Pulmonary artery endothelial cell (primary cell): ENCODE data around the gene THBS2. TPM values are rescaled to one million over a fixed set of nuclear protein-coding genes. Genes with fewer than 3 reads are reported as not detected.

ENCODE experiments used
- DNase-seq: peaks from one replicate; pipeline ENCODE4 v3.0.0-alpha.2; 2011; ENCODE audit warnings: low read depth, low spot score
- total RNA-seq: library from RNA; depleted of rRNA; stranded (reverse); fragments of >200 nt; gene quantifications from 2 replicates; pipeline ENCODE4 v1.2.3, GENCODE V29; 2014

Gene THBS2
- total RNA-seq, 1 donor from 2014 or later, result 7.9 TPM

DNA sequence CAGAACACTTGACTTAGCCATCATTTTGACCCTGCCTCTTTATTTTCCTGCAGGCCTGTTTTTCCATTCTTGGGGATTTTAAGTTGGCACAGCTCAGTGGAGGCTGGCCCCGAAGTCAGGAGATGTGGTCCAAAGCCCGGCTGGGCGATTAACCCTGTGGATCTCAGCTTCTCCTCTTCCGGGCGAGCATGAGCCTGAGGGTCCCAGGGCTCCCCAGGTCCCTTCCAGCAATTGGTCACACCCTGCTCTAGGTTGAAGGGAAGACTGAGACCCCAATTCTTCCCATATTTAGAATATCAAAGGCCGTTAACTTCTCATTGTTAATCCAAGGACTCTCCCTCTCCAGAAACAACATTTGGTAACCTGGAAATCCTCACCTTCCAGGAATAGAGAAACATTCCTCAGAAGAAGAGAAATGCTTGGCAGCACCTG is 2.3 kb downstream of the THBS2 start:
- DNase-seq, result no peak

DNA sequence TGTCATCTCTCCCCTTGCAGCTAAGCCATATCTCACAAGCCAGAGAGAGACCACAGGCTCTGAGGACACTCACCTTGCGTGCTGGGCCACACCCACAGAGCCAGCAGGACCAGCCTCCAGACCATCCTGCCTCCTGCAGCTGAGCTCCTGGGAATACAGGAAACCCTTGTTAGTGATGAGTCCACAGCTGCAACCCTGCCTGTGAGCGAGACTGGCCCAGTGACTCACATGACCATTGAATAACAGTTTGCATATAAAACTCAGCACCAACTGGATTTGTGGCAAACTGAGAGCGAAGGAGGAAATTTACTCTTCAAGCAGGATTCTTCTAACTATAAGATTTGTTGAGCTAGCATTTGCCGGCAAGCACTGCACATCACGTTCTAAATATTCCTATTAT is 3.0 kb downstream of the THBS2 start:
- no peak for DNase-seq

DNA sequence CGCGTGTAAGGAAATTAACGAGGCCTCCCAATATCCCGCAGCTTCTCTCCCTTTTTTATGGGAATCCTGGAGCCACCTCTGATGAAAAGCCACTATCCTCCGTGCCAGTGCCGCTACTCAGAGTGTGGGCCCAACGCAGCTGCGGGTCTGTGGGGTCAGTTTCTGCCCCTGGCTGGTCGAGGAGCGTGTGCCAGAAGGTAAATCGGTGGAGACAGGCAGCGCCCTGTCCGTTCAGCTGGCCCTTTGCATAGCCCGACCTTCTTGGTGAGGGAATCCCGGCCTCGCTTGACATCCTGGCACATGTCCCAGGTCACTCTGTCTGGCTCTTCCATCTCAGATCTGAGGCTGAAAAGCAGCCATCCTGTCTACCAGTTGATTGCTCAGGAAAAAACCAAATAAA is 4.6 kb downstream of the THBS2 start:
- DNase-seq, result no peak

DNA sequence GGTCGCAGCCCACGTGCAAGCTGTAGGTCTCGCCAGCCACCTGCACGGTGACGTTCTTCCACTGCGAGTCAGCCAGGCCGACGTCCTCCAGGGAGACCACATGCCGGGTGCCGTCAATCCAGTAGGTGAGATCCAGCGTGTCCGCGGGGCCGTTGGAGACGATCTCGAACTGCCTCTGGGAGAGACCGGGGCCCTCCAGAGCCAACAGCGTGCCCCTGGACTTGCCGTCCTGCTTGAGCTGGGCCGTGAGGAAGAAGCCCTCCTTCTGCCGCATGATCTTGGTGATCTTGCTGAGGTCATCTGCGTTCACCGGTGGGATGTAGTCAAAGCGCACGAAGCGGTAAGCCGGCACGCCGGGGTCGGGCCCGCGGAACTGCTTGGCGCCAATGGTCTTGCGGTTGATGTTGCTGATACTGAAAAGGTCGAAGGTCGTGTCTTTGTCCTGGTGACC is 5.1 kb downstream of the THBS2 start:
- DNase-seq, result no peak

DNA sequence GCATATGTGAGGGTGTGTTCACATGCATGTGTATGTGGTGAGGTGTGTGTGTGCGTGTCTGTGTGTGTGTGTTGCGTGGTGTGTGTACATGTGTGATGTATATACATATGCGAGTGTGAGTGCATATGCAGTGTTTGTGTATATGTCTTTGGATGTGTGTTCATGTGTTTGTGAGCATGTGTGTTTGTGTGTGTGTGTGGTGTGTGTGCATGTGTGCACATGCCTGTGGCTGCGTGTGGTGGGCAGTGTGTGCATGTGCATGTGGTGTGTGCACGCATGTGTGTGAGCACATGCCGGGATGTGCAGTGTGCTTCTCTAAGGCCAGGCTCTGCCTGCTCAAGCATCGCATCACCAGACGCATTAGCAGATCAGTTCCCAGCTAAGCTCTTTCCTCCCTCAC is 5.7 kb downstream of the THBS2 start:
- no peak for DNase-seq

DNA sequence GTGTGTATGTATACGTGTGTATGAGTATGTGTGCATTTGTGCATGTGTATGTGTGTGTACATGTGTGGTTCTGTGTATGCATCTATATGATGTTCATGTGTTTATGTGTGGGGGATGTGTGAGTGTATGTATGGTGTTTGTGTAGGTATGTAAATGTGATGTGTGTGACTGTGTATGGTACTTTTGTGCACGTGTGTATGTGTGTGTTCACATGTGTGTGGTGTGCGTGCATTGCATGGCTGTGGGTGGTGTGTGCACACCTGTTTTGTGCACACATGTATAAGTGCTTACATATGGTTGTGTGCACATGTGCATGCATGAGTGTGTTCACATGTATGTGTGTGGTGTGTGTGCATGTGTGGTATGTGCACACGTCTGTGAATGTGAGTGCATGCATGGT is 6.2 kb downstream of the THBS2 start:
- DNase-seq, result no peak

DNA sequence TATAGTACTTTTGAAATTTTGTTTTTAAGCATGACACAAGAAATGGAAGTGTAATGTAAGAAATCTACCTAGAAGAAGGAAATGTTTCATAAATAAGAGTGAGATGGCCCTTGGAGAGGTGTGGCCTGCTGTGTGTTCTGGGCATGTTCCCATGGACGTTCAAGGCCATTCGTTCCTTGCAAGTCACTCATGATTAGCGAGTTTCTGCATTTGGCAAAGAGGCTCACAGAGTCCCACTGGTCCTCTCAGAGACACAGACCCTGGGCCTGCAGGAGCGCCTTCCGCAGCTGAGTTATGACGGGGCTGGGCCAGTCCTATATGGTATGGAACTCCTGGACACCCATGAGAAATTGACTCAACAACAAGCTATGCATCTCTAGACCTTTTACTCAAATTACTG is 7.2 kb downstream of the THBS2 start:
- DNase-seq, result no peak

DNA sequence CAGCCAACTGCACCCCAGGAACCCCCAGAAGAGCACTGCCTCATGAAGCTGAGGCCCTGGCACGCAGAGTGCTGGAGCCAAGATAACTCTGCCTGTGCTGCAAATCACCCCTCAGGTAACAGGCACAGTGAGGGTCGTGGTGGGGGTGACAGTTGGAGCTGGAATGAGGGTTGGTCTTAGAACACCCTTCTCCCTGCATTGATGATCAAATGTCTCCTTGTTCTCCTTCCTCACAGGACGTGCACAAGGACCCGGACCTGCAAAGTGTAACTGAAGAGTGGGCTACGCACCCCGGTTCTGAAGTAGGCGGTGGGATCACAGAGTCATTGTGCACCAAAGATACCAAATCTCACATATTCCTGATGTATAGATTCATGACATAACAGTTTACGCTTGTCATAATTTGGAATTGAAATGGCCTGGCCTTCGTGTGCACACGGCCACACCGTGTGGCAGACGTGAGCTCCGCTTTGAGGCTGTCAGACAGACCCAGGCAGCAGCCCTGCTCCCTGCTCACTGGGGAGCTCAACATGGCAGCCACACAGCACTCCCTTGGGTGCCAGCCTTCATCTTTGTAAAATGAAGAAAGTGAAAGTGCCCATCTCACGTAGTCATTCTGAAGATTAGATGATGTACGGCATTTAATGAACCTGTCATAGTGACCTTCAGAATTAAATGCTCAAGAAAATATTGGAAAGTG is 8.8 kb downstream of the THBS2 start:
- DNase-seq, result no peak

DNA sequence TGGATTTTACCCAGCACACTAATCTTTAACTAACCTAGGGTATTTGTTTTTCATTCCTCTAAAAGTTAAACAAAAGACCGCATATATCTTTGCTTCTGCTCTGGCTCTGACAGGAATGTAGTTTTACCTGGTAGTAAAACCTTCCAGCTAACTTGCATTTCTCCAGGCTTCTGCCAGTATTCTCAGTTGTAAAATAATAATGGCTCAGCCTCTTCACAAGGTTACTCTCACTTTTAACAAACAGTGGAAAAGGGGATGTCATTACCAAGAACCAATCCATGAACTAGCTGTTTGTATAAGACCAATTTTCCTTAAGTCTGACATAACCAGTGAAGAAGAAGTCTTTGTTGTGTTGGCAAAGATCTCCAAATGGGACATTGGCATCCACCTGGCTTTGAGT is 10.0 kb downstream of the THBS2 start:
- no peak for DNase-seq

DNA sequence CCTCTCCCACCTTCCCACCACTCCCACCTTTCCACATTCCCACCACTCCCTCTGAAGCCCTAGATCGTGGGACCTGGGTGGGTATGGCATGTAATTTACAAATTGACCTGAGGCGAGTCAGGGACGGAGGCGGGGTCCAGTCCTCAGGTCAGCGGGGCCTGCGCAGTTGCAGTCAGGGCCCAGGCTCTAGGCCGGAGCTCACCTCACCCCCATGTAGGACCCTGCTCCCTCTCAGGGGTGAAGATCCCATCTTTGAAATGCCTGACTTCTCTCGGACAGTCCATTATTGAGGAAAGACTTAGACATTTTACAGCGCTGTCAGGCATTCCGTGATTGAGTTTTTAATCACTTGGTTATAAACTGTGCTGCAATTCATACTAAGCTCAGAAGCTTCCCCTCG is 10.5 kb downstream of the THBS2 start:
- DNase-seq, result no peak

DNA sequence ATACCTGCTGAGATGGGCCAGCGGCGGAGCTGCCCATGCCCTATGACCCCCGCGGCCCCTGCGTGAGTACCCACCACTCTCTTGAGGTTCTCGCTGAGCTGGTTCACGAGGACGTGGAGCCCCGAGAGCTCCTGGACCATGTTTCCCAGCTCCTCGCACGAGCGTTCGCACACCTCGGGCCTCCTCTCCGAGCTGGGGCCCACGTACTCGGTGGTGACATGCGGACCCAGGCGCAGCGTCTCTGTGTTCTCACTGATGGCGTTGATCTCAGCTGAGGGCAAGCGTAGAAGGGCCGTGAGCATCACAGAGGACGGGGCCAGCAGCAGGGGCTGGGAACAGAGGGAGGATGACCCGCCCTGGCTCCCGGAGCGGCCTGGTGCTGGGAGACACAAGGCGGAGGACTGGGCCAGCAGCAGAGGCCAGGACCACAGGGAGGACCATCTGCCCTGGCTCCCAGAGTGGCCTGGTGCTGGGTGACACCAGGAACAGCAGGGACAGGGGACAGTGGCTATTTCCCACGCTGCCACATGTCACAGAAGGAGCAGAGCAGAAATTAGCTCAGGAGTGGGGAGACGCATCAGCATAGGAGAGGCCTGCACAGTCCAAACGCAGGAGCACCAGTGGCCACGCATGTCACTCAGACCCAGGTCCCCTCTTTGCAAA is 11.8 kb downstream of the THBS2 start:
- DNase-seq, result no peak

DNA sequence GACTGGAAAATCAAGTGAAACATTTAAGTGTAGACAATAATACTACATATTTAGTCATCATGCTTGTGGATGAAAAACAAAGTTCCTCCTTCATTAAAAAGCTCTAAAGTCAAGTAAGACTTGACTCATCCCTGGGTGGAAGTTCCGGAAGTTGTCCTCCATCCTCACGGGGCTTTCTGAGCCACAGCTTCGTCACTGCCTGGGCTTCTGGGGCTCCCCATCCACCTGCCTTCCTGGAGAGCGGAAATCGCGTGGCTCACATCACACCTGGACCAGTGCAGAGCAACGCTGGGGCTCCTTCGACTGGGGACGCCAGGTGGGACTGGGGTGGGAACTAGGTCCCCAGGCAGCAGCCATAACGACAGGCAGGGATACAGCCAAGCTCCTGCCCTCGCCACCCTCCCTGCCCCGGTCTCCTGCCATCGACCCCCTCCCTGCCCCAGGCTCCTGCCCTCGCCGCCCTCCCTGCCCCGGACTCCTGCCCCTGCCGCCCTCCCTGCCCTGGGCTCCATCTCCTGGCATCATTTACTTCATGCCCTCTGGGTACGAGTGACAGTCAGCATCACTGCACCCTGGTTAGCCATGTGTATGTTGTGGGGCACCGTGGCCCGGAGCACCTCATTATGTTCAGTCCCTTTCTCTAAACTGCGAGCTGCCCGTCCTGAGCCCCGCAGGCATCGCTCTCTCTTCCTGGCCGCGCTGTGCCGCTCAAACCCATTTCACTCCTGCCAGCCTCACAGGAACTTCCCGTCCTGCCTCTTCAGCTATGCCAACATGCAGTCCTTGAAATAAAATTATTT is 12.9 kb downstream of the THBS2 start:
- no peak for DNase-seq

DNA sequence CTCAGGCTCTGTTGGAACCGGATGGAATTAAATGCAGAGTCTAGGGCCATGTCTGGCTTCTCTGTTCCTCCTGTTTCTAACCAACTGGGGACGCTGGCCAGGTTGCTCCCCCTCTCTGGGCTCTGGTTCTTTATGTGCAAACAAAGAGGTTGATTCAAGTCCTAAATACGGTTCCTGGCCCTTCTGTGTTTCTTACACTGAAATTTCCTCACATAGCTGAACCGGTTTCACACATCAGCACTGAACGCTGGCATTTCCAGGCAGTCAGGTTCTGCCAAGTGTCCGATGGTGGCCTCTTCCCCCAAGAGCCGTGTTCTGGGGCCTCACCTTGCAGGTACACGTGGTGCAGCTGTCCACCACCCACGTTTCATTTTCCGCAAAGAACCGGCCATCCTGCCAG is 13.5 kb downstream of the THBS2 start:
- no peak for DNase-seq

DNA sequence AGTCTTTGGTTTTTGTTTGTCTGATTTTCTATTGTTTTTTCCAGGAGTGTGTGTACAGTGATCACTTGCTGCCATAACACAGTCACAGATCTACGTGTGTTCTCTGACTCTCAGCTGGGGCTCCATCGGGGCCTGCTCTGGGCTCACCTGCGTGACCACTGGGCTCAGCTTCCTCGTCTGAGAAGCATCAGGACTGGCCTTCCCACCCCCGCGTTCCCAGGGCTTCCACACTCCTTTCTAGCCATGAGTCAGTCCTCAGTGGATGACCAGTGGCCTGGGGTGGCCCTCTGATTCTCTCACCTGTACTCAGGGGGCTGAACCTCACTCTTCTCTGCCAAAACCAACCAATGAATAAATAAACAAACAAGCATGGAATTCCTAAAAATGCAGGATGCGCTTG is 14.5 kb downstream of the THBS2 start:
- no peak for DNase-seq

DNA sequence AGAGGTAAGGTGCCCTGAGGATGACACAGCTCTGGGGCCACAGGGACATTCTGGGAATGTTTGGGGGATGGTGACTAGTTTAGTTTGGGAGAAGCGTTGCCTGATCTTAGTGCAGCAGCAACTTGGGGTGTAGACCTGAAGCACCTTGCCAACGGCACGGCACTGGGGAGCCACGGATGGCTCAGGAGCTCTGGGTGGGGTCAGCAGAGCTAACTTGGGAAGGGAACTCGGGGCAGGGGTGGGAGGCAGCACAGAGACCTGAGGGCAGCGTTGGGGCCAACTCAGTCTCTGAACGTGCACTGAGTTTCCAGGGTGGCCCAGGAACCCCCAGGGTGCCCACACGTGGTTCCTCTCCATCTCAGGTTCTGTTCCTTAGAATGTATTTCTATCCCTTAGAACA is 14.9 kb downstream of the THBS2 start:
- DNase-seq, result no peak

DNA sequence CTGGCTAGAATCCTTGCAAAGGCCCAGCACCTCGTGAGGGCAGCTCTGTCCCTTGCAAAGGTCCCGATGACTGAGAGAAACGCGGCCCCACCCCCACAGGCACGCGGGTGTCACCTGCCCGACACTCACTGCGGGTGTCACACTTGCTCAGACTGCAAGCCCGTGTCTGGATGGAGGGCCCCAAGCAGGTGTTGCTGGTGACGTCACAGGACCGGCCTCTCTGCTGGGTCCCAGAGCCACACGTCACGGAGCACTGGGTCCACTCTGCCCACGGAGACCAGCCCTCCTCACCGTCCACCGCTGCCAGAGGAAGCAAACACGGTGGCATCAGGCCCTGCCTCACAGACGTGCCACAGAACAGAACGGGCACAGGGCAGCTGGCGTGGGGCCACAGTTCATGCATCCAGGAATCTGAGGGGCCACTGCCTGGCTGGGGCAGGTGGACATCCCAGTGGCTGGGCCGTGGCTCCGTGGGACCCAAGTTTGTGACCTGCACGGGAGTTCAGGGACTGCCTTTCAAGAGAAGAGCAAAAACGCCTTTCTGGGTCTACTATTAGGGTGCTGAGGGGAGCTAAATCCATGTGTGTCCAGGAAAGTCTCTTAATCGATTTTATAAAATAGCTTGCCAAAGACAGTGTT is 16.0 kb downstream of the THBS2 start:
- no peak for DNase-seq

DNA sequence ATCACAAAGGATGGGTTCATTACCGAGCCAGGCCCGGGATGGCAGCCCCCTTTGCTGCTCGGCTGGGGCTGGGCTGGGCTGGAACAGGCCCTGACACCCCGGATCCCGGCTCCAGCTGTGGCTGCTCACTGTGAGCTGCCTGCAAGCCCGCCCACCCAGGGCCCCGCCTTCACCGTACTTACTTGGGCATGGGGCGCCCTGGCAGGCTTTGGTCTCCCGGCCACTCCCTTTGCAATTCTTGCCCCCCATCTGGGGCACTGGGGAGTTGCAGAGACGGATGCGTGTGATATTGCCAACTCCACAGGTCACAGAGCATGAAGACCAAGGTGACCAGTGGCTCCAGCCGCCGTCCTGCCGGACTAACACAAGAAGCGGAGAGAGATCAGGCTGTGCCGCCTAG is 16.7 kb downstream of the THBS2 start:
- DNase-seq, result no peak

DNA sequence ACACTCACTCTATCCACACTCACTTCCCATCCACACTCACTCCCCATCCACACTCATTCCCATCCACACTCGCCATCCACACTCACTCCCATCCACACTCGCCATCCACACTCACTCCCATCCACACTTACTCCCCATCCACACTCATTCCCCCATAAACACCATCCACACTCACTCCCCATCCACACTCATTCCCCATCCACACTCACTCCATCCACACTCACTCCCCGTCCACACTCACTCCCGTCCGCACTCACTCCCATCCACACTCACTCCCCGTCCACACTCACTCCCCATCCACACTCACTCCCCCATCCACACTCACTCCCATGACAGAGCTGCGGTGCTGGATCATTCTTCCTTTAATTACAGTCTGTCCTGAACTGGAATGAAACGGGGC is 17.1 kb downstream of the THBS2 start:
- DNase-seq, result no peak

DNA sequence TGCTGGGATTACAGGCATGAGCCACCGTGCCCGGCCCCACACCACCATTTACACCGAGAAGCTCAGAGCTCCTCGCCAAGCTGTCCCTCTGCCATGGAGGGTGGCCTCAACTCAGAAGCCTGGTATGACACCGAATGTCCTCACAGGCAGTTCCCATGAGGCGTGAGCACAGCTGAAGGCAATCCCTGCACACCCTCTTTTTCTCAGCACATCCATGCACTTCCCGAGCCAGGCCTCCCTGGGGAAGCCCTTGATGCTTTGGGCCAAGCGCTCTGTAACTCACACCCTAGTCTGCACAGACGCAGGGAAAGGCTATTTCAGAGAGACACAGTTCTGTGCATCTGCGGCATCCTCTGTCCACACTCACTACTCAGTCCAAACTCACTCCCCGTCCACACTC is 18.4 kb downstream of the THBS2 start:
- DNase-seq, result no peak

DNA sequence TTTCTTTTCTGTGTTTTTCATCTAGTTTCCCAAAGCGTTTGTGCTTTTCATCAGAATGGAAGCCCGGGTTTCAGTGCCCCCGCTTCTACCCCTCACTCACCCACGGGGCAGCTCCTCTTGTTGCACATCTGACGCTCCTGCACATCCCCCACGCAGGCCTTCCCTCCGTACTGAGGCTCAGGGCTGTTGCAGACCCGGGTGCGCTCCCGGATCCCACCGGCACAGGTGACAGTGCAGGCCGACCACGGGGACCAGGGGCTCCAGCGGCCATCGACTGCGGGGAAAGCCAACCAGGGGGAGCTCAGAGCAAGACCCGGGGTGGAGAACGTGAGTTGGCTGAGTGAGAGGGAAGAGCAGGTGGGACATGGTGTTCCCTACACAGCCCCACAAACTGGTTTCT is 19.0 kb downstream of the THBS2 start:
- no peak for DNase-seq

DNA sequence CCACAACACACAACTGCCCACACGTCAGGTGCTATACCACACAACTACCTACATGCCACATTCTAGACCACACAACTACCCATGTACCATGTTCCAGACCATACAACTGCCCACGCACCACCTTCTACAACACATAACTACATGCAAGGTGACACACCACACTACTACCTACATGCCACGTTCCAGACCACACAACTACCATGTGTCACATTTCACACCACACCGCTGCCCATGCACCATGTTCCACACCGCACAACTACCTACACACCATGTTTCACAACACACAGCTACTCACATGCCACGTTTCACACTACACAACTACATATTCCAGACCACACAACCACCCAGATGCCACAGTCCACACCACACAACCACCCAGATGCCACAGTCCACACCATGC is 19.8 kb downstream of the THBS2 start:
- DNase-seq, result no peak

DNA sequence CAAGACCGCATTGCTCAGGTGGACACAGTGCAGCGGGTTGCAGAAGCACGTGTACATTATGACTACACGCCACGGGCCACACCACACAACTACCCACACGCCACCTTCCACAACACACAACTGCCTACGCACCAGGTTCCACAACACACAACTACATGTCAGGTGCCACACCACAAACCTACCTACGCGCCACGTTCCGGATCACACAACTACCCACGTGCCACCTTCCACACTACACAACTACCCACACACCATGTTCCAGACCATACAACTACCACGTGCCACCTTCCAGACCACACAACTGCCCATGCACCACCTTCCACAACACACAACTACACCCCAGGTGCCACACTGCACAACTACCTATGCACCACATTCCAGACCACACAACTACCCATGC is 20.5 kb downstream of the THBS2 start:
- no peak for DNase-seq
